A549 (cell line): ENCODE data around the gene CMTM3. TPM values are rescaled to one million over a fixed set of nuclear protein-coding genes. Genes with fewer than 3 reads are reported as not detected.

Experiments used
- ATAC-seq, 2 experiments: fragments of 200-7000 bp in 1 of 2; fragments of >200 bp in 1 of 2; cut with Nextera tagmentation in 1 of 2; cut with Tn5 transposase in 1 of 2; 3 replicates each; pipeline versions ENCODE4 v1.8.0 to v1.9.1; 2018 to 2020; ENCODE audit warnings: mild to moderate bottlenecking in 1 of 2, moderate library complexity in 1 of 2
- CTCF ChIA-PET: fragments of 300-600 bp; sonication (Branson Sonifier 250); formaldehyde crosslinking; extraction: SDS; loops from one replicate; lab custom pipeline; 2021; ENCODE audit warnings: antibody characterized with exemption, inconsistent platforms; lab: Yijun Ruan, JAX
- POLR2A ChIA-PET: fragments of 350-600 bp; formaldehyde crosslinking; extraction: SDS; loops from one replicate; lab custom pipeline; 2021; ENCODE audit warnings: antibody characterized with exemption, inconsistent platforms; lab: Yijun Ruan, JAX
- DNase-seq, 2 experiments: peaks; one replicate each; pipeline versions ENCODE4 v3.0.0 to v3.0.0-alpha.2; 2011 to 2016; ENCODE audit warnings: low read depth in 1 of 2, low spot score in 1 of 2
- FAIRE-seq: peaks from 2 replicates; lab custom pipeline; 2011; peaks lifted over from hg19 to GRCh38; lab: Jason Lieb, UNC
- H3K27ac ChIP-seq, 2 experiments: fragments of >200 bp; sonication (Bioruptor Twin); formaldehyde crosslinking; 3 replicates each; pipeline ENCODE4 v1.5.1; 2016 to 2017
- H3K4me1 ChIP-seq: fragments of >200 bp; sonication (Bioruptor Twin); formaldehyde crosslinking; 3 replicates; pipeline ENCODE4 v1.6.1; 2016
- H3K4me2 ChIP-seq: fragments of >200 bp; sonication (Bioruptor Twin); formaldehyde crosslinking; 3 replicates; pipeline ENCODE4 v1.6.1; 2016
- H3K4me3 ChIP-seq: fragments of >200 bp; sonication (Bioruptor Twin); formaldehyde crosslinking; 3 replicates; pipeline ENCODE4 v1.5.1; 2016
- H3K9me3 ChIP-seq: fragments of >200 bp; sonication (Bioruptor Twin); formaldehyde crosslinking; 3 replicates; pipeline ENCODE4 v1.6.1; 2016
- CHD4 ChIP-seq: fragments of 200-600 bp; sonication (generic); IDR thresholded peaks from 2 replicates; pipeline ENCODE4 v1.6.1; 2016; ENCODE audit warnings: antibody characterized with exemption, mild to moderate bottlenecking, borderline replicate concordance
- EHMT2 ChIP-seq: fragments of 200-600 bp; sonication (generic); IDR thresholded peaks from 2 replicates; pipeline ENCODE4 v1.6.1; 2016; ENCODE audit warnings: antibody characterized with exemption, low read depth, mild to moderate bottlenecking, moderate library complexity
- JUNB ChIP-seq: fragments of >200 bp; sonication (Bioruptor Twin); formaldehyde crosslinking; IDR thresholded peaks from 2 replicates; pipeline ENCODE4 v1.6.1; 2016
- KDM1A ChIP-seq: fragments of 200-600 bp; sonication (generic); IDR thresholded peaks from 2 replicates; pipeline ENCODE4 v1.6.1; 2016; ENCODE audit warnings: low read depth, mild to moderate bottlenecking
- MAFK ChIP-seq: fragments of 450-650 bp; IDR thresholded peaks from 2 replicates; pipeline ENCODE4 v1.6.1; 2014; ENCODE audit not compliant: partially characterized antibody
- MAZ ChIP-seq: fragments of 150-350 bp; IDR thresholded peaks from 2 replicates; pipeline ENCODE4 v1.6.1; 2014; ENCODE audit warnings: antibody characterized with exemption, low read depth, low read length, borderline replicate concordance
- MYC ChIP-seq: IDR thresholded peaks from 2 replicates; pipeline ENCODE4 v1.6.1; 2012; ENCODE audit warnings: mild to moderate bottlenecking, inconsistent platforms, low read length, improper control_type of control experiment, borderline replicate concordance
- NR3C1 ChIP-seq: fragments of >200 bp; sonication (Bioruptor Twin); formaldehyde crosslinking; IDR thresholded peaks from 3 replicates; pipeline ENCODE4 v1.6.1; 2017
- RAD21 ChIP-seq, 2 experiments: fragments of >200 bp in 1 of 2; sonication (Bioruptor Twin) in 1 of 2; formaldehyde crosslinking in 1 of 2; IDR thresholded peaks in 1 of 2; conservative IDR thresholded peaks in 1 of 2; 2 replicates in 1 of 2; 3 replicates in 1 of 2; pipeline ENCODE4 v1.6.1; 2012 to 2018; ENCODE audit warnings: inconsistent platforms in 1 of 2
- RCOR1 ChIP-seq: fragments of 150-350 bp; IDR thresholded peaks from 2 replicates; pipeline ENCODE4 v1.6.1; 2014; ENCODE audit warnings: antibody characterized with exemption, low read length, low read depth
- SMC3 ChIP-seq: fragments of >200 bp; sonication (Bioruptor Twin); formaldehyde crosslinking; IDR thresholded peaks from 3 replicates; pipeline ENCODE4 v1.6.1; 2018; ENCODE audit warnings: inconsistent platforms
- TFCP2L1 ChIP-seq: fragments of 250-450 bp; sonication (Bioruptor Pico); IDR thresholded peaks from 2 replicates; pipeline ENCODE4 v1.5.0; 2021; ENCODE audit warnings: mild to moderate bottlenecking
- ZC3H11A ChIP-seq: fragments of 450-650 bp; IDR thresholded peaks from 2 replicates; pipeline ENCODE4 v1.6.1; 2014; ENCODE audit warnings: antibody characterized with exemption, mild to moderate bottlenecking
- WGBS: methylation state at CpG from one replicate; pipeline ENCODE4 v1.1.6; 2017; ENCODE audit errors: missing lambda C conversion rate; 5-methylcytosine and 5-hydroxymethylcytosine counted together
- polyA plus RNA-seq, 4 experiments: library from polyadenylated mRNA; depleted of rRNA in 3 of 4; stranded (reverse); fragments of >200 nt; fragmentation: RNase III in 1 of 4; extraction: RNeasy Plus Mini Kit Qiagen cat#74134 plus additional on column Dnase treatment in 1 of 4; gene quantifications; 2 replicates in 3 of 4; 3 replicates in 1 of 4; pipeline ENCODE4 v1.2.3, GENCODE V29; 2011 to 2017
- TF ChIP-seq, protein P1 (sequence below): fragments of >200 bp; sonication (Bioruptor Twin); formaldehyde crosslinking; IDR thresholded peaks from 3 replicates; pipeline ENCODE4 v1.5.1; 2016
- TF ChIP-seq, protein P2 (sequence below): IDR thresholded peaks from 2 replicates; pipeline ENCODE4 v1.6.1; 2012; ENCODE audit warnings: low read depth, borderline replicate concordance
- TF ChIP-seq, protein P3 (sequence below): fragments of 150-350 bp; IDR thresholded peaks from 2 replicates; pipeline ENCODE4 v1.6.1; 2014; ENCODE audit warnings: low read depth, mild to moderate bottlenecking, low read length
- TF ChIP-seq, protein P4 (sequence below): fragments of 200-600 bp; sonication (generic); IDR thresholded peaks from 2 replicates; pipeline ENCODE4 v1.6.1; 2016; ENCODE audit warnings: antibody characterized with exemption, mild to moderate bottlenecking, moderate library complexity
- TF ChIP-seq, protein P5 (sequence below): fragments of 450-650 bp; IDR thresholded peaks from 2 replicates; pipeline ENCODE4 v1.6.1; 2014; ENCODE audit warnings: antibody characterized with exemption

Gene CMTM3
- polyA plus RNA-seq, 2 of the 4 experiments (the other 2 are of a cell fraction) = 36.0 to 36.1 TPM

DNA sequence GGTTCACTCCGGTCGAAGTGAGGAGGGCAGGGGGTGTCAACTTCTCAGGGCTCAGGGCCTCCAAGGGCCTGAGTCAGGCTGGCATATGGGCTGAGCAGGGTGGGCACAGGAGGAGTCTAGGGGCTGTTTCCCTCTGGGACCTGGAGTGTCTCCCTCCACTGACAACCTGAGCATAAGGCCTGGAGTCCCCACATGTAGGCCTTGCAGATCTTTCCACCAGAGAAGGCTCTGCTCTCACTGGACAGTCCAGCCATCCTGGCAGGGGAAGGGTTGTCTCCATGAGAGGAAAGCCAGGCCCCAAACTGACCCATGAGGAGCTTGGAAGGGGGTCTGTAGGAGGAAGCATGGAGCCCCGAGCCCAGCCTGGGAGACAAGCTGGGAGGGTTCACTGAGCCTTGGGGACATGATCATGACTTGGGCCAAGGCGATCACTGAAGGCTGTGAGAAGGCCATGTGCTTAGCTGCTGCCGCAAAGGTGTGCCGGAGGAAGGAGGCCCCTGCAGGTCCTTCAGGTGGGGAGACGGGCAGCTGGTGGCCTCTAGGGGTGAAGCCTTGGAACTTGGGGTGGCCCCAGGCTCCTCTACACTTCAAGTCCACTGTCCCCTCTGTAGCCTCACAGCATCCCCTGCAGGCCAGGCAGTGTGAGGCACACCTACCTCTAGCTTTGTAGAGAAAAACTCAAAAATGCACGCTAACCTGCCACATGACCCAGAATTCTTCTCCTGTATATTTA, 15.4 kb upstream of the CMTM3 start:
- Histone ChIP-seq H3K4me3 (no peak overlapping the region), H3K4me1 (no peaks in the 10 kb centered on the region), H3K9me3 (no peaks in the 10 kb centered on the region), H3K4me2 (no peak overlapping the region), H3K27ac (0 out of 6 replicates have a peak overlapping the region, but pooled peaks of 1 of the 2 experiments have one; percentile 35)
- TF ChIP-seq RAD21 (conservative IDR thresholded peaks at IDR 0.05 in 1 of 2, IDR thresholded peaks at IDR 0.05 in 1 of 2) (peak; percentile 65 to 82), SMC3 (peak; percentile 59), KDM1A (no peak)
- TF ChIP-seq, protein P1, sequence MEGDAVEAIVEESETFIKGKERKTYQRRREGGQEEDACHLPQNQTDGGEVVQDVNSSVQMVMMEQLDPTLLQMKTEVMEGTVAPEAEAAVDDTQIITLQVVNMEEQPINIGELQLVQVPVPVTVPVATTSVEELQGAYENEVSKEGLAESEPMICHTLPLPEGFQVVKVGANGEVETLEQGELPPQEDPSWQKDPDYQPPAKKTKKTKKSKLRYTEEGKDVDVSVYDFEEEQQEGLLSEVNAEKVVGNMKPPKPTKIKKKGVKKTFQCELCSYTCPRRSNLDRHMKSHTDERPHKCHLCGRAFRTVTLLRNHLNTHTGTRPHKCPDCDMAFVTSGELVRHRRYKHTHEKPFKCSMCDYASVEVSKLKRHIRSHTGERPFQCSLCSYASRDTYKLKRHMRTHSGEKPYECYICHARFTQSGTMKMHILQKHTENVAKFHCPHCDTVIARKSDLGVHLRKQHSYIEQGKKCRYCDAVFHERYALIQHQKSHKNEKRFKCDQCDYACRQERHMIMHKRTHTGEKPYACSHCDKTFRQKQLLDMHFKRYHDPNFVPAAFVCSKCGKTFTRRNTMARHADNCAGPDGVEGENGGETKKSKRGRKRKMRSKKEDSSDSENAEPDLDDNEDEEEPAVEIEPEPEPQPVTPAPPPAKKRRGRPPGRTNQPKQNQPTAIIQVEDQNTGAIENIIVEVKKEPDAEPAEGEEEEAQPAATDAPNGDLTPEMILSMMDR = peak; percentile 49
- 92% methylated on average over 8 of the region's 8 CpGs for WGBS
- ChIA-PET POLR2A (interaction anchor here (0.6 kb wide), 1 partner anchor 18 kb away, joined by 3 read pairs; no protein-coding TSS in a partner anchor), CTCF (interaction anchor here (0.6 to 2.6 kb wide), 16 partner anchors 8 to 245 kb away, joined by 3 to 11 read pairs (median 3); partner anchors contain the start of gene CMTM3)
- peak; percentile 42 to 68 for DNase-seq
- FAIRE-seq = no peak
- ATAC-seq = peak; percentile 89 to 95; a peak in 5 of 6 replicates

DNA sequence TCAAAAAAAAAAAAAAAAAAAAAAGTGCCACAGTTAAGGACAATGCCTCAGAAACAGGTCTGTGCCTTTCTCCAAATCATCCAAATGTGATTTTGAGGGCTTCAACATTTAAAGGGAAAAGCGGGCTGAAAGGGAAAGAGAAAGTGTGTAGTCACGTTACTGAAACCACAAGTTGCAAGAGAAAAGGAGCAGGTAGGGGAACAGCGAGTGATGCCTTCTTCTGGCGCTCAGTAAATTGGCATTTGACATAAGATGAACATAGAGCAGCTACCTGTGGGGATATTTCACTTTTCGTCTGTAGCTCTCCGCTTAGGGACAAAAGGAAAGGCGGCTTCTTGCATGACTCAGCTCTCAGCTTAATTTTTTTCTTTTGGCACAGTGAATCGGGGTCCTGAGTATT, 14.2 kb upstream of the CMTM3 start:
- CTCF ChIA-PET = interaction anchor here (0.9 to 2.6 kb wide), 6 partner anchors 10 to 183 kb away, joined by 3 to 11 read pairs (median 6); partner anchors contain the start of gene CMTM3
- no peaks in the 10 kb centered on the region for H3K4me1 ChIP-seq
- 83% methylated on average over 8 of the region's 8 CpGs for WGBS
- no peak for DNase-seq
- H3K27ac ChIP-seq = no peak overlapping the region
- H3K9me3 ChIP-seq = no peaks in the 10 kb centered on the region
- no peak overlapping the region for H3K4me3 ChIP-seq
- POLR2A ChIA-PET = interaction anchor here (0.6 kb wide), 1 partner anchor 82 kb away, joined by 6 read pairs; no protein-coding TSS in a partner anchor
- FAIRE-seq = no peak
- ATAC-seq = no peak
- TF ChIP-seq, protein P2, sequence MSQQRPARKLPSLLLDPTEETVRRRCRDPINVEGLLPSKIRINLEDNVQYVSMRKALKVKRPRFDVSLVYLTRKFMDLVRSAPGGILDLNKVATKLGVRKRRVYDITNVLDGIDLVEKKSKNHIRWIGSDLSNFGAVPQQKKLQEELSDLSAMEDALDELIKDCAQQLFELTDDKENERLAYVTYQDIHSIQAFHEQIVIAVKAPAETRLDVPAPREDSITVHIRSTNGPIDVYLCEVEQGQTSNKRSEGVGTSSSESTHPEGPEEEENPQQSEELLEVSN = no peak
- TF ChIP-seq, protein P3, sequence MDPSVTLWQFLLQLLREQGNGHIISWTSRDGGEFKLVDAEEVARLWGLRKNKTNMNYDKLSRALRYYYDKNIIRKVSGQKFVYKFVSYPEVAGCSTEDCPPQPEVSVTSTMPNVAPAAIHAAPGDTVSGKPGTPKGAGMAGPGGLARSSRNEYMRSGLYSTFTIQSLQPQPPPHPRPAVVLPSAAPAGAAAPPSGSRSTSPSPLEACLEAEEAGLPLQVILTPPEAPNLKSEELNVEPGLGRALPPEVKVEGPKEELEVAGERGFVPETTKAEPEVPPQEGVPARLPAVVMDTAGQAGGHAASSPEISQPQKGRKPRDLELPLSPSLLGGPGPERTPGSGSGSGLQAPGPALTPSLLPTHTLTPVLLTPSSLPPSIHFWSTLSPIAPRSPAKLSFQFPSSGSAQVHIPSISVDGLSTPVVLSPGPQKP = no peak
- TF ChIP-seq ZC3H11A (no peak), EHMT2 (no peak), CHD4 (no peak), RCOR1 (no peak)
- H3K4me2 ChIP-seq = no peak overlapping the region

DNA sequence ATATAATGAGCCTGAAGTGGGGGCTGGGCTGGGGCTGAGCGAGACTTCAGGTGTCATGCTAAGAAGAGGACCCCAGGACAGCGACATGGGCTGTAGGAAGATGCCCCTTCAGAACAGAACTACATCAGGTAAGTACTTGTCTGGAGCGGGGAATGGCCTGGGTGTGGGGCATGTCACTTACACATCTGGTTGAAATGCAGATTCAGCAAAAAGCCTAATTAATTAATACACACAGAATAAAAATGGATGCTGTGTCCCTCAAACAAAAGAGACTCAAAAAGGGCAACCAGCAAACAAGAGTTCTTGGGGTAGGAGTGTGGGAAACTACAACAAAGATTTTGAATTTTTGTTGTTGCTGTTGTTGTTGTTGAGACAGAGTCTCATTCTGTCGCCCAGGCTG, 13.5 kb upstream of the CMTM3 start:
- ChIA-PET CTCF (interaction anchor here (0.9 to 2.6 kb wide), 4 partner anchors 10 to 184 kb away, joined by 3 to 11 read pairs (median 6); partner anchors contain the start of gene CMTM3), POLR2A (interaction anchor here (0.6 kb wide), 1 partner anchor 81 kb away, joined by 6 read pairs; no protein-coding TSS in a partner anchor)
- Histone ChIP-seq H3K4me1 (no peaks in the 10 kb centered on the region), H3K27ac (no peak overlapping the region), H3K4me3 (no peak overlapping the region), H3K9me3 (no peaks in the 10 kb centered on the region), H3K4me2 (no peak overlapping the region)
- ATAC-seq = no peak
- no peak for DNase-seq
- TF ChIP-seq, protein P1 = no peak
- no peak for TF ChIP-seq NR3C1
- TF ChIP-seq MYC = no peak
- TF ChIP-seq TFCP2L1 = no peak
- TF ChIP-seq, protein P4, sequence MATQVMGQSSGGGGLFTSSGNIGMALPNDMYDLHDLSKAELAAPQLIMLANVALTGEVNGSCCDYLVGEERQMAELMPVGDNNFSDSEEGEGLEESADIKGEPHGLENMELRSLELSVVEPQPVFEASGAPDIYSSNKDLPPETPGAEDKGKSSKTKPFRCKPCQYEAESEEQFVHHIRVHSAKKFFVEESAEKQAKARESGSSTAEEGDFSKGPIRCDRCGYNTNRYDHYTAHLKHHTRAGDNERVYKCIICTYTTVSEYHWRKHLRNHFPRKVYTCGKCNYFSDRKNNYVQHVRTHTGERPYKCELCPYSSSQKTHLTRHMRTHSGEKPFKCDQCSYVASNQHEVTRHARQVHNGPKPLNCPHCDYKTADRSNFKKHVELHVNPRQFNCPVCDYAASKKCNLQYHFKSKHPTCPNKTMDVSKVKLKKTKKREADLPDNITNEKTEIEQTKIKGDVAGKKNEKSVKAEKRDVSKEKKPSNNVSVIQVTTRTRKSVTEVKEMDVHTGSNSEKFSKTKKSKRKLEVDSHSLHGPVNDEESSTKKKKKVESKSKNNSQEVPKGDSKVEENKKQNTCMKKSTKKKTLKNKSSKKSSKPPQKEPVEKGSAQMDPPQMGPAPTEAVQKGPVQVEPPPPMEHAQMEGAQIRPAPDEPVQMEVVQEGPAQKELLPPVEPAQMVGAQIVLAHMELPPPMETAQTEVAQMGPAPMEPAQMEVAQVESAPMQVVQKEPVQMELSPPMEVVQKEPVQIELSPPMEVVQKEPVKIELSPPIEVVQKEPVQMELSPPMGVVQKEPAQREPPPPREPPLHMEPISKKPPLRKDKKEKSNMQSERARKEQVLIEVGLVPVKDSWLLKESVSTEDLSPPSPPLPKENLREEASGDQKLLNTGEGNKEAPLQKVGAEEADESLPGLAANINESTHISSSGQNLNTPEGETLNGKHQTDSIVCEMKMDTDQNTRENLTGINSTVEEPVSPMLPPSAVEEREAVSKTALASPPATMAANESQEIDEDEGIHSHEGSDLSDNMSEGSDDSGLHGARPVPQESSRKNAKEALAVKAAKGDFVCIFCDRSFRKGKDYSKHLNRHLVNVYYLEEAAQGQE = no peak
- no peak for TF ChIP-seq MAZ
- TF ChIP-seq, protein P5, sequence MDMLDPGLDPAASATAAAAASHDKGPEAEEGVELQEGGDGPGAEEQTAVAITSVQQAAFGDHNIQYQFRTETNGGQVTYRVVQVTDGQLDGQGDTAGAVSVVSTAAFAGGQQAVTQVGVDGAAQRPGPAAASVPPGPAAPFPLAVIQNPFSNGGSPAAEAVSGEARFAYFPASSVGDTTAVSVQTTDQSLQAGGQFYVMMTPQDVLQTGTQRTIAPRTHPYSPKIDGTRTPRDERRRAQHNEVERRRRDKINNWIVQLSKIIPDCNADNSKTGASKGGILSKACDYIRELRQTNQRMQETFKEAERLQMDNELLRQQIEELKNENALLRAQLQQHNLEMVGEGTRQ = no peak
- no peak for TF ChIP-seq JUNB
- TF ChIP-seq MAFK = peak; percentile 73
- FAIRE-seq = no peak
- 79% methylated on average over 4 of the region's 4 CpGs for WGBS
